Glutamatergic neuron (in vitro differentiated cells): Measurements from ENCODE around the gene ROBO1. TPM values are rescaled to one million over a fixed set of nuclear protein-coding genes. Genes with fewer than 3 reads are reported as not detected.

Experiments used
- DNase-seq: peaks from one replicate; pipeline ENCODE4 v3.0.0; 2022
- H3K27ac Mint-ChIP-seq: one replicate; pipeline ENCODE4 v1.8.0; 2020; ENCODE audit warnings: mild to moderate bottlenecking, mixed read lengths, inconsistent platforms; ENCODE audit not compliant: unreplicated experiment
- H3K27me3 Mint-ChIP-seq: one replicate; pipeline ENCODE4 v1.8.0; 2020; ENCODE audit warnings: mild to moderate bottlenecking, moderate library complexity, mixed read lengths, inconsistent platforms; ENCODE audit not compliant: unreplicated experiment
- H3K36me3 Mint-ChIP-seq: one replicate; pipeline ENCODE4 v1.8.0; 2020; ENCODE audit warnings: mild to moderate bottlenecking, mixed read lengths, inconsistent platforms; ENCODE audit not compliant: unreplicated experiment
- H3K4me1 Mint-ChIP-seq: one replicate; pipeline ENCODE4 v1.8.0; 2020; ENCODE audit warnings: mild to moderate bottlenecking, low read depth, mixed read lengths, inconsistent platforms; ENCODE audit not compliant: unreplicated experiment
- H3K4me3 Mint-ChIP-seq: one replicate; pipeline ENCODE4 v1.8.0; 2020; ENCODE audit warnings: mild to moderate bottlenecking, mixed read lengths, inconsistent platforms; ENCODE audit not compliant: unreplicated experiment
- H3K9me3 Mint-ChIP-seq: one replicate; pipeline ENCODE4 v1.8.0; 2020; ENCODE audit warnings: mild to moderate bottlenecking, moderate library complexity, mixed read lengths, inconsistent platforms; ENCODE audit not compliant: unreplicated experiment
- CTCF ChIP-seq: fragments of 200-600 bp; sonication (generic); IDR thresholded peaks from one replicate; pipeline ENCODE4 v1.5.0; 2021; ENCODE audit not compliant: partially characterized antibody, unreplicated experiment
- total RNA-seq: library from RNA; stranded (reverse); fragmentation: NEBNext Ultra II Directional; extraction: Animal tissue kit (Norgen Biotek cat#: 25700); gene quantifications from one replicate; pipeline ENCODE4 v1.2.1, GENCODE V29; 2021; ENCODE audit not compliant: unreplicated experiment

The ROBO1 gene
- total RNA-seq, 1 donor from 2014 or later, result 505 TPM

- peaks cover 2% of the 10 kb centered on the region for H3K27me3 Mint-ChIP-seq
- TF ChIP-seq CTCF, result no peak
- H3K4me3 Mint-ChIP-seq, result peak overlapping the region; percentile 72
- peaks cover 51% of the 10 kb centered on the region for H3K4me1 Mint-ChIP-seq
- H3K36me3 Mint-ChIP-seq, result no peaks in the 10 kb centered on the region
- H3K9me3 Mint-ChIP-seq, result peaks cover 5% of the 10 kb centered on the region
- peak overlapping the region; percentile 87 for H3K27ac Mint-ChIP-seq
- DNase-seq, result no peak
Observed at GRCh38 chr3:78882251-78882650, 885.5 kb downstream of the ROBO1 start.

- H3K4me1 Mint-ChIP-seq, result peaks cover 51% of the 10 kb centered on the region
- no peak for DNase-seq
- peaks cover 5% of the 10 kb centered on the region for H3K9me3 Mint-ChIP-seq
- H3K27ac Mint-ChIP-seq, result peak overlapping the region; percentile 92
- H3K4me3 Mint-ChIP-seq, result peak overlapping the region; percentile 61
- no peaks in the 10 kb centered on the region for H3K36me3 Mint-ChIP-seq
- TF ChIP-seq CTCF, result no peak
- peaks cover 2% of the 10 kb centered on the region for H3K27me3 Mint-ChIP-seq
Observed at GRCh38 chr3:78881501-78881900, 886.3 kb downstream of the ROBO1 start.

GRCh38 chr3:78880603-78881461, 887.0 kb downstream of the ROBO1 start:
- peak overlapping the region; percentile 61 for H3K4me3 Mint-ChIP-seq
- no peaks in the 10 kb centered on the region for H3K36me3 Mint-ChIP-seq
- DNase-seq, result no peak
- peaks cover 53% of the 10 kb centered on the region for H3K4me1 Mint-ChIP-seq
- peaks cover 2% of the 10 kb centered on the region for H3K27me3 Mint-ChIP-seq
- peak overlapping the region; percentile 92 for H3K27ac Mint-ChIP-seq
- peaks cover 5% of the 10 kb centered on the region for H3K9me3 Mint-ChIP-seq
- TF ChIP-seq CTCF, result no peak

GRCh38 chr3:78879295-78879860, 888.4 kb downstream of the ROBO1 start:
- peak overlapping the region; percentile 46 for H3K4me3 Mint-ChIP-seq
- H3K4me1 Mint-ChIP-seq, result peaks cover 52% of the 10 kb centered on the region
- peaks cover 5% of the 10 kb centered on the region for H3K9me3 Mint-ChIP-seq
- no peaks in the 10 kb centered on the region for H3K36me3 Mint-ChIP-seq
- DNase-seq, result no peak
- peaks cover 2% of the 10 kb centered on the region for H3K27me3 Mint-ChIP-seq
- TF ChIP-seq CTCF, result no peak
- peak overlapping the region; percentile 92 for H3K27ac Mint-ChIP-seq

GRCh38 chr3:78878789-78879188, 889.0 kb downstream of the ROBO1 start:
- TF ChIP-seq CTCF, result no peak
- Mint-ChIP-seq H3K27ac (peak overlapping the region; percentile 92), H3K36me3 (no peaks in the 10 kb centered on the region), H3K27me3 (peaks cover 2% of the 10 kb centered on the region), H3K4me1 (peaks cover 46% of the 10 kb centered on the region), H3K9me3 (peaks cover 3% of the 10 kb centered on the region), H3K4me3 (no peak overlapping the region)
- DNase-seq, result no peak
